NCI-H460 (cell line): ENCODE results near the gene KCNK5. TPM values are rescaled to one million over a fixed set of nuclear protein-coding genes. Genes with fewer than 3 reads are reported as not detected.

Experiments used
- DNase-seq: peaks from one replicate; pipeline ENCODE4 v3.0.0-alpha.2; 2016; ENCODE audit warnings: low read depth; ENCODE audit errors: extremely low read depth
- total RNA-seq: library from RNA; depleted of rRNA; stranded (reverse); fragments of >200 nt; shearing (Covaris generic); gene quantifications from 2 replicates; pipeline ENCODE4 v1.2.3, GENCODE V29; 2014

KCNK5 gene
- total RNA-seq, 1 experiment from 2014 or later = 0.74 TPM

DNA sequence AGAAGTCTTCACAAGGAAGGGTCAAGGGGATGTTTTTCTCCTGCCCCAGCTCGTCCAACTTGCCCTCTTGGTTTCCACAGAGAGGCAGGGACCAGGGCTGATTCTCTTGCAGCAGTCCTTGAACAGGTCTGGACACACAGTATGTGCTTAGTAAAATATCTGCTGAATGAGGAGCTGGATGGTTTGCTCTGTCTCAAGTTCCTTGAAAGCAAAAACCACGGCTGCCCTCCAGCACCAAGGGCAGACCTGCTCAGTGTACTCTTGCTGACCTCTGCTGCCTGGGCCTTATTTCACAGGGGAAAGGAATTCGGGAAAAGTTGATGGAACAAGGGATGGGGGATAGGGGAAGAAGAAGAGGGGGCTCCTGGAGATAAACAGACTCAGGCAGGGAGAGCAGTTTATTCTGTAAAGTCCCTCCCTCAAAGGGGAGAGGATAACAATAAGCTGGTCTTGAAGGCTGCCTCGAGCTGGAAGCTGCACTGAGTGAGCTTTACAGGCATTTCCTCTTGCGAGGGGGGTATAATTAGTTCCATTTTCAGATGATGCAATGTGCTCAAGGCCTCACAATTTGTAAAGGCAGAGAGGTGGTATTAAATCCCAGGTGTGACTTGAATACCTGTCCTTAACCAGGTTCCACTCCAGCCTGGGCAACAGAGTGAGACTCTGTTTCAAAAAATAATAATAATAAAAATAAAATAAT, 10.3 kb downstream of the KCNK5 start:
- DNase-seq = no peak

- DNase-seq = no peak
Observed at GRCh38 chr6:39217177-39217864, 12.0 kb downstream of the KCNK5 start.

- no peak for DNase-seq
Observed at GRCh38 chr6:39215640-39216158, 13.6 kb downstream of the KCNK5 start.

DNA sequence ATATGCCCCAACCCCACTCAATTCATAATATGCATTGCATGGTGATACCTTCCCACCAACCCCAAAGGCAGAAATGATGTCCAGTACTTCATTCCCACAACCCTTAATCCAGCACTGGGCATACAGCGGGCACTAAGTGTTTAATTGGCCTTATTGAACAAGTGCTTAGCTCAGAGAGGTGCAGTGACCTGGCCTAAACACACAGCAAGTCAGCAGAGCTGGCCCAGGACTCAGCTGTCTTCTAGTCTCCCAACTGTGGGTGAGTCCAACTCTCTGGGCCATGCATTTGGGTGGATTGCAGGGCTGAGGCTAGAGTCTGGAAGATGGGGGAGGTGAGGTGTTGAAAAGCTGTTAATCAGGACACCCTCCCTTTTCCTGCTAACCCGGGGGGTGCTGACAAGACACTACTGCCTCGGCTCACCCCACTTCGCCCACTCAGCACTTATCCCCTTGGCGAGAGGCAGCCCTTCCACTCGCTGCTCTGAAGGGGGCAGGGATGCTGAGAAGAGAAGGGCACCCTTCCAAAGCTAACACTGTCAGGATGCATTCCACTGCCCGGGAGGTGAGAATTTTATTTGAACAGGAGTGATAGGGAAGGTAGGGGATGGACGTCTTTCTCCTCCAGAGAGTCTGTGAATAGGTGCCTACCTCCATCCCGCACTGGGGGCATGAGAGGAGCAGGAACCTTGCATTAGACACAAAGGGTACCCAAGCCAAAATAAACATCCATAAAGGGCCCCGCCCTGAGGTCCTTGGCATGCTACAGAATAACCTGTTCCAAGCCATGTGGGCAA, 14.2 kb downstream of the KCNK5 start:
- DNase-seq = no peak

DNA sequence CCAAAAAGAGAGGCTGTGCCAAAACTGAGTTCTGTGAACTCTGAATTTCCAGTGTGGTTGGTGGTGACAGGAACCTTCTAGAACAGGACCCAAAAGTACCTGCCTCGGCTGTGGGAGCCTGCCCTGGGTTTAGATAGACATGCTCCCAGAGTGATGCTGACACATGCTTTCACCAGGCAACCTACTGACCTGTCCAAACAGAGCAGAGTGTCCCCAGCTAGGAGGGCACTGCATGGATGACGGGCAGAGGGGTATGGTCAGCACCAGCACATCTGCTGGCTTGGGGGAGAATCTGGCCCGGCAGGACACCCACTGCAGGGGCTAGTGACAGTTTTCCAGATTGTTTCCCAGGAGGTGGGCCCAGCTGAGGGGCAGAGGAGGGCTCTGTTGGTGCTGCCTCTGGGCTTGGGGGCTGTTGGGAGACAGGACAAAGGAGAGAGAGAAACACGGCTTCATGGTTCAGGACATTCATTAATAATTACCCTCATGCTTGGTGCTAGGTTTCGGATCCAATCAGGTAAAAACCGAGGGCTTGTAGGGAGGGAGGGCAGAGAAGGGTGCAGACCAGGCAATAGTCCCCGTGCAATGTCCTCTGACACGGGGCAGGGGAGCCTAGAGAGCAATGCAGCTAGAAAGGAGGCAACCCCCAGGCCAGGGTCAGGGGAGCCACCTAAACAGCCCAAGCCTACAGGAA, 15.0 kb downstream of the KCNK5 start:
- DNase-seq = no peak

DNA sequence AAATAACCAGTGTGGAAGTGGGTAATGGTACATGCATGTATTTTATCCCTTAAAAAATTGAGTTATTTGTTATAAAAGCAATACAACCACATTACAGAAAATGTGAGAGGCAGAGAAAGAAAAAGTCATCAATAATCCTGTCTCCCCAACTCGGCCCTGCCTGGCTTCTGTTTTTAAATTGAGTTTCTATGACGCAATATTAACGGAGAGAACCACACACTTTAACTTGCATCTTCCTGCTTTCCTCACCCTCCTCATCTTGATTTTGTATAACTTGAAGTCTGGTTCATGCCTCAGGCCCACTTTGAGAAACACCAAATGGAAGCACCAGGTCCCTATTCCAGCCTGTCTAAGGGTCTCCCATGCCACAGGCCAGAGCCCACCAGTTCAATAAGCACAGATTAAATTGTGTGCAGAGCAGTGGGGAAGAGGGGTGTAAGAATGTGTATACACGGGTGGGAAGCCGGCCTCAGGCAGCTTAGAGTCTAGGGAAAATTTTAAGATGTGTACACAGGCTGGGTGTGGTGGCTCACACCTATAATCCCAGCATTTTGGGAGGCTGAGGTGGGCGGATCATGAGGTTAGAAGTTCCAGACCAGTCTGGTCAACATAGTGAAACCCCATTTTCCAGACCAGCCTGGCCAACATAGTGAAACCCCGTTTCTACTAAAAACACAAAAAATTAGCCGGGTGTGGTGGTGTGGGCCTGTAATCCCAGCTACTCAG, 15.9 kb downstream of the KCNK5 start:
- DNase-seq = no peak

GRCh38 chr6:39211183-39211582, 18.1 kb downstream of the KCNK5 start:
- no peak for DNase-seq

- no peak for DNase-seq
Observed at GRCh38 chr6:39210450-39210849, 18.8 kb downstream of the KCNK5 start.

GRCh38 chr6:39209911-39210310, 19.4 kb downstream of the KCNK5 start:
- DNase-seq = no peak

DNA sequence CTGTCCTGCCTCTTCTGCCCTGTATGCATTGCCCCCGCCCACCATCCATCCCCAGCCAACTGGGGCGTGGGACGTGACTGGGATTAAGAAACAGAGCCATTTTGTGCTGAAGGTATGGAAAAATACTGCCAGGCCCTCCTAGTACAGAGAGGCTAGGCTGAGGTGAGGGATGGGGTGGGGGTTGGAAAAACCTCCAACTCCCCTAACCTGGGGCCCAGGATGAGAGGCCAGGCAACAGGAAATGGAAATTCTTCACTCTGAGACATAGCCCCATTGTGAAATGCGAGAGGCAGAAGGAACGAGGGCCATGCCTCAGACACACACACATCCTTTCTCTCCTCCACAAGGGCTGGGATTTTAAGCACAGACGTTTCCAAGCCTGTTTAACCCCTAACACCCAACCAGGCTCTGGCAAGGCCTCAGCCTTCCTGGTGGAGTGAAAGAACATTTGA, 19.9 kb downstream of the KCNK5 start:
- no peak for DNase-seq

- no peak for DNase-seq
Observed at GRCh38 chr6:39208223-39208739, 21.0 kb downstream of the KCNK5 start.

- DNase-seq = no peak
Observed at GRCh38 chr6:39207416-39208222, 21.7 kb downstream of the KCNK5 start.

GRCh38 chr6:39206250-39206721, 23.0 kb downstream of the KCNK5 start:
- no peak for DNase-seq

- no peak for DNase-seq
Observed at GRCh38 chr6:39204646-39205244, 24.5 kb downstream of the KCNK5 start.

DNA sequence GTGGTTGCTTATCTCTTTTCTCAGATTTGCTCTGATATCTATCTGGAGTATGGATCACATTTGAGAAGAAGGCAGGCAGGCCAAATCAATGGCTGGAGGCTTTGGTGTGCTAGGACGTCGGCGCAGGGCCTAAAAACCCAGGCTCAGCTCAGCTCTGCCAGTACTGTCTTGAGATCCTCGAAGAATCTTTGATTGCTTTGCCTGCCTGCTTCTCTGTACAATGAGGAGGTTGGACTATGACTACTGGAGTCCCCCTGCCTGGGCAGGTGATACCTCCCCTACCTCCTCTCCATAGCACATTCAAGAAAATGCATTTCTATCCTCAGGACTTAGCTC, 25.1 kb downstream of the KCNK5 start:
- DNase-seq = no peak

DNA sequence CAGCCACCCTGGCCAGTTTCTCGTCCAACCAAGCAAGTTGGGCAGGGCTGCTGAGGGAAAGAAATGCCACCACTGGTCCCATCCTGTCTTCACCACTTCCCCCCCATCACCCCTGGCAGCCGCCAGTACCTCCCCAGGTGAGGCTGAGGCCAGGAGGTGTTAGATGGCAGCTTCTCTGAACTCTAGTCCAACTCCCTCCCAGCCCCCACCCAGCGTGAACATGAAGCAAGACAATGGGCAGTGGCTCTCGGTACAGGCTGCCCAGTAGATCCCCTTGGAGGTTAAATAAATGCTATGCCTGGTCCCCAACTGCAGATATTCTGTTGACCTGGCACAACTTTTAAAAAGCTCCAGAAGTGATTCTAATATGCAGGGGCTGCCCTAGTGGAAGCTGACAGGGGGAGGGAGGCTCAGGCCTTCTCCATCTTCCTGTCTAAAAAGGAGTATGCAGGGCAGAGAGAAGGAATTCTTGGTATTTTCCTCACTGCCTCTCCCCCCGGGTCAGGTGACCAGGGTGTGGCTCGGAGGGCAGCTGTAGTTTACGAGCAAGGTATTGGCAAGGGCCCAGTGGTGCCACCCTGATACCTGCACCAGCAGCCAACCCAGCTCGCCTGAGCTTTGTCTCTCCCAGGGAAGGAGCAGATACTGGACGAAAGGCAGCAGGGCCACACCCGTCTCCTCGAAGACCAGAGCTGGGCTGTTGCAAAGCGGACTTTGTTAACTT, 25.7 kb downstream of the KCNK5 start:
- no peak for DNase-seq

DNA sequence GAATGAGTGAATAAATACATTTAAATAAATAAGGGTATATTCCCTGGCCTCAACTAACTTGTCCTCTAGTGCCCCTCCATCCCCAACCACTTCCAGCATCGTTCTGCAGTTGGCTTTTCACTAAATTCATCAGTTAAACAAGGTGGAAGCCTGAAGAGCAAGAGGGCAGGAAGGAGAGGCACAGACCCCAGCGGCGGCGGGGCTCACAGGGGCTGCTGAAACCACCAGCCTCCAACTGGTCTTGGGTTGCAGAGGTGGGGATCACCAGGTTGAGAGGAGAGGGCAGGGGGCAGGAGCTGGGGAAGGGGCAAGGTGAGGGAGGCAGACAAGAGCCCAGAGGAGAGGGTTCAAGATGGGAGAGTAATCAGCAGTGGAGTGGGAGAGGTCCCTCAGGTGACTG, 27.1 kb downstream of the KCNK5 start:
- DNase-seq = no peak

DNA sequence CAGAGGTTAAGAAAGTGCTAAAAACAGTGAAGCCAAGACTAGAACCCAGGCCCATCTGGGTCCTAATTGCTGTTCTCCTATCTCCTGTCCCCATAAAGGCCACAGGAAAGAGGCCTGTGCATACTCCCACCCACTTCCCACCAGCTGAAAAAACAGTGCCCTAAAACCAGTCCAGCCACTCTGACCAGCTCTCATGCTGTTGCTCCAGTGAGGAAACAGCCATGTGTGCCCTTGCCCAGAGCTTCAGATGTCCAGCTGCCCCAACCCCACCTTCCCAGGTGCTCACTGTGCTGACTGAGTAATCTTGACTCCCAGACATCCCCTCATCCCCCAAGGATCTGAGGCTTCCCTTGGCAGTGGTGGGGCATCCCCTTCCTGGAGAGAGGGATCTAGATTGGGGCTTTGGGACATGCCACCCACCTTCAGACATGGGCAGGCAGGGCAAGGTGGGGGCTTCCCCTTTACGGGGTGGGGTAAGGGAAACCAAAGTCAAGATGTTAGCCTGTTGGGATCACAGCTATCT, 28.7 kb downstream of the KCNK5 start:
- no peak for DNase-seq
